SK-N-SH (cell line): ENCODE data around the gene PIKFYVE. TPM values are rescaled to one million over a fixed set of nuclear protein-coding genes. Genes with fewer than 3 reads are reported as not detected.

Experiments used
- CTCF ChIA-PET: fragments of 300-600, 350-600 bp; formaldehyde crosslinking; extraction: SDS; loops from one replicate; lab custom pipeline; 2021; lab: Yijun Ruan, JAX
- POLR2A ChIA-PET: fragments of 350-600 bp; sonication (Branson Sonifier 250); formaldehyde crosslinking; extraction: SDS; loops from one replicate; lab custom pipeline; 2020; ENCODE audit warnings: antibody characterized with exemption, inconsistent platforms; lab: Yijun Ruan, JAX
- DNase-seq: peaks from one replicate; pipeline ENCODE4 v3.0.0; 2012
- H2AFZ ChIP-seq: fragments of 200-600 bp; sonication (generic); 2 replicates; pipeline ENCODE4 v1.8.1; 2016; ENCODE audit warnings: antibody characterized with exemption, mild to moderate bottlenecking, low read depth
- H3F3A ChIP-seq: fragments of 200-600 bp; sonication (generic); replicated peaks from 2 replicates; pipeline ENCODE3; 2016; ENCODE audit warnings: antibody characterized with exemption, mild to moderate bottlenecking; ENCODE audit not compliant: insufficient read depth
- H3K27ac ChIP-seq, 2 experiments: fragments of 200-500 bp in 1 of 2; fragments of 200-600 bp in 1 of 2; sonication (Bioruptor generic) in 1 of 2; sonication (generic), shearing (Covaris generic) in 1 of 2; 2 replicates each; pipeline versions ENCODE4 v1.5.1 to v1.6.1; 2014 to 2016; ENCODE audit warnings: low read depth in 2 of 2, inconsistent platforms in 1 of 2, low read length in 1 of 2, mild to moderate bottlenecking in 1 of 2, mixed read lengths in 1 of 2
- H3K27me3 ChIP-seq: fragments of 200-600 bp; sonication (generic), shearing (Covaris generic); 2 replicates; pipeline ENCODE4 v1.6.1; 2016; ENCODE audit warnings: mixed run types; ENCODE audit not compliant: insufficient read depth
- H3K36me3 ChIP-seq, 2 experiments: fragments of 200-500 bp in 1 of 2; fragments of 200-600 bp in 1 of 2; sonication (Bioruptor generic) in 1 of 2; sonication (generic) in 1 of 2; replicated peaks in 1 of 2; 2 replicates each; pipeline versions ENCODE3 to v1.5.1; 2014 to 2016; ENCODE audit warnings: low read length in 1 of 2, mild to moderate bottlenecking in 1 of 2; ENCODE audit not compliant: insufficient read depth in 2 of 2, control insufficient read depth in 1 of 2
- H3K4me1 ChIP-seq, 2 experiments: fragments of 200-500 bp in 1 of 2; fragments of 200-600 bp in 1 of 2; sonication (Bioruptor generic) in 1 of 2; sonication (generic), shearing (Covaris generic) in 1 of 2; 2 replicates each; pipeline versions ENCODE4 v1.5.1 to v1.6.1; 2014 to 2016; ENCODE audit warnings: low read depth in 1 of 2, low read length in 1 of 2, mixed run types in 1 of 2; ENCODE audit not compliant: insufficient read depth in 2 of 2, control insufficient read depth in 1 of 2
- H3K4me2 ChIP-seq: fragments of 200-600 bp; sonication (generic), shearing (Covaris generic); 2 replicates; pipeline ENCODE4 v1.6.1; 2017; ENCODE audit warnings: mixed run types
- H3K4me3 ChIP-seq, 2 experiments: fragments of 200-500 bp in 1 of 2; fragments of 200-600 bp in 1 of 2; sonication (Bioruptor generic) in 1 of 2; sonication (generic), shearing (Covaris generic) in 1 of 2; 2 replicates each; pipeline versions ENCODE4 v1.5.1 to v1.8.1; 2014 to 2016; ENCODE audit warnings: low read depth in 2 of 2, inconsistent platforms in 1 of 2, low read length in 1 of 2, mild to moderate bottlenecking in 1 of 2, mixed read lengths in 1 of 2, moderate library complexity in 1 of 2
- H3K79me2 ChIP-seq: fragments of 200-600 bp; sonication (generic); 2 replicates; pipeline ENCODE4 v1.8.1; 2017; ENCODE audit warnings: mild to moderate bottlenecking; ENCODE audit not compliant: insufficient read depth
- H3K9ac ChIP-seq: fragments of 200-600 bp; sonication (generic); 2 replicates; pipeline ENCODE4 v1.6.1; 2017; ENCODE audit warnings: mixed run types
- H3K9me2 ChIP-seq: fragments of 200-600 bp; sonication (generic); 2 replicates; pipeline ENCODE4 v1.6.1; 2017; ENCODE audit warnings: mixed run types
- H3K9me3 ChIP-seq: fragments of 200-600 bp; sonication (generic); 2 replicates; pipeline ENCODE4 v1.6.1; 2017; ENCODE audit warnings: mixed run types, mild to moderate bottlenecking, moderate library complexity
- H4K20me1 ChIP-seq: fragments of 200-600 bp; sonication (generic); 2 replicates; pipeline ENCODE4 v1.6.1; 2017; ENCODE audit warnings: mild to moderate bottlenecking, mixed run types; ENCODE audit not compliant: insufficient read depth
- CHD2 ChIP-seq: fragments of 150-350 bp; IDR thresholded peaks from 2 replicates; pipeline ENCODE4 v1.6.1; 2018; ENCODE audit warnings: low read length; ENCODE audit not compliant: partially characterized antibody
- CTCF ChIP-seq: fragments of 200-600 bp; sonication (generic); IDR thresholded peaks from 2 replicates; pipeline ENCODE4 v1.6.1; 2017; ENCODE audit warnings: antibody characterized with exemption, mild to moderate bottlenecking, moderate library complexity
- ELF1 ChIP-seq: IDR thresholded peaks from 2 replicates; pipeline ENCODE4 v1.4.0; 2012
- EZH2phosphoT487 ChIP-seq: fragments of 200-600 bp; sonication (generic); IDR thresholded peaks from 2 replicates; pipeline ENCODE4 v1.6.1; 2017; ENCODE audit warnings: low read depth, mixed run types, mild to moderate bottlenecking, antibody characterized with exemption, moderate library complexity, borderline replicate concordance
- FOSL2 ChIP-seq: IDR thresholded peaks from 2 replicates; pipeline ENCODE4 v1.4.0; 2012; ENCODE audit warnings: low read depth, mild to moderate bottlenecking, moderate library complexity, borderline replicate concordance
- FOXJ3 ChIP-seq: sonication (generic); formaldehyde crosslinking; IDR thresholded peaks from 2 replicates; pipeline ENCODE4 v1.5.1; 2020; ENCODE audit warnings: mild to moderate bottlenecking, missing genetic modification reagents
- FOXM1 ChIP-seq: IDR thresholded peaks from 2 replicates; pipeline ENCODE4 v1.4.0; 2012; ENCODE audit warnings: low read depth, mild to moderate bottlenecking
- IRF3 ChIP-seq: fragments of 150-350 bp; IDR thresholded peaks from 2 replicates; pipeline ENCODE4 v1.6.1; 2016; ENCODE audit warnings: mild to moderate bottlenecking, low read depth, low read length
- JUND ChIP-seq: IDR thresholded peaks from 2 replicates; pipeline ENCODE4 v1.4.0; 2012
- MAX ChIP-seq: IDR thresholded peaks from 2 replicates; pipeline ENCODE4 v1.4.0; 2012; ENCODE audit warnings: low read depth
- MEF2A ChIP-seq: IDR thresholded peaks from 2 replicates; pipeline ENCODE4 v1.4.0; 2012; ENCODE audit warnings: low read depth, borderline replicate concordance
- MXI1 ChIP-seq: IDR thresholded peaks from 2 replicates; pipeline ENCODE4 v1.6.1; 2012; ENCODE audit warnings: mild to moderate bottlenecking, low read depth, low read length, improper control_type of control experiment
- NRF1 ChIP-seq: IDR thresholded peaks from 2 replicates; pipeline ENCODE4 v1.6.1; 2012; ENCODE audit warnings: low read depth, mild to moderate bottlenecking, low read length
- PBX3 ChIP-seq: IDR thresholded peaks from 2 replicates; pipeline ENCODE4; 2012
- POLR2AphosphoS5 ChIP-seq: IDR thresholded peaks from 2 replicates; pipeline ENCODE4 v1.6.1; 2012; ENCODE audit warnings: low read depth, low read length
- REST ChIP-seq: IDR thresholded peaks from 2 replicates; pipeline ENCODE4 v1.6.1; 2012; ENCODE audit warnings: mild to moderate bottlenecking, low read depth, low read length, moderate library complexity
- RFX5 ChIP-seq: IDR thresholded peaks from 2 replicates; pipeline ENCODE4 v1.6.1; 2012; ENCODE audit warnings: mild to moderate bottlenecking, improper control_type of control experiment, low read length
- RXRA ChIP-seq: IDR thresholded peaks from 2 replicates; pipeline ENCODE4 v1.4.0; 2012; ENCODE audit warnings: low read depth, mild to moderate bottlenecking, borderline replicate concordance
- SIN3A ChIP-seq: IDR thresholded peaks from 2 replicates; pipeline ENCODE4 v1.6.1; 2012; ENCODE audit warnings: low read depth, mild to moderate bottlenecking, low read length, moderate library complexity, borderline replicate concordance
- TAF1 ChIP-seq: IDR thresholded peaks from 2 replicates; pipeline ENCODE4 v1.6.1; 2012; ENCODE audit warnings: low read depth, mild to moderate bottlenecking, low read length, moderate library complexity, borderline replicate concordance
- TCF12 ChIP-seq: IDR thresholded peaks from 2 replicates; pipeline ENCODE4 v1.4.0; 2012
- USF1 ChIP-seq: IDR thresholded peaks from 2 replicates; pipeline ENCODE4 v1.4.0; 2012; ENCODE audit warnings: low read depth, borderline replicate concordance
- YY1 ChIP-seq: IDR thresholded peaks from 2 replicates; pipeline ENCODE4 v1.4.0; 2012; ENCODE audit warnings: low read depth, mild to moderate bottlenecking
- ZBTB33 ChIP-seq: IDR thresholded peaks from 2 replicates; pipeline ENCODE4 v1.4.0; 2012; ENCODE audit warnings: low read depth, borderline replicate concordance
- WGBS: methylation state at CpG from one replicate; pipeline ENCODE4 v1.1.6; 2017; ENCODE audit warnings: low lambda C conversion rate; 5-methylcytosine and 5-hydroxymethylcytosine counted together
- polyA plus RNA-seq, 3 experiments: library from polyadenylated mRNA; depleted of rRNA; stranded (reverse); fragments of >200 nt; gene quantifications; 2 replicates each; pipeline ENCODE4 v1.2.3, GENCODE V29; 2012

PIKFYVE gene
- polyA plus RNA-seq, 1 of the 3 experiments (the other 2 are of a cell fraction): 7.0 TPM

GRCh38 chr2:208359632-208359986 is 93.6 kb downstream of the PIKFYVE start:
- no peaks in the 10 kb centered on the region for H3K9me2 ChIP-seq
- H3K9ac ChIP-seq: peak overlapping the region; percentile 59; the same call in 1 of the 2 replicates
- H4K20me1 ChIP-seq: peaks cover 5% of the 10 kb centered on the region
- ChIA-PET POLR2A (no interaction called here), CTCF (no interaction called here)
- DNase-seq: peak; percentile 85
- peaks cover 18 to 26% of the 10 kb centered on the region in 2 experiments for H3K36me3 ChIP-seq
- no peaks in the 10 kb centered on the region for H3K79me2 ChIP-seq
- H3K4me3 ChIP-seq: peak overlapping the region; percentile 55 to 62
- H3K9me3 ChIP-seq: peaks cover 3% of the 10 kb centered on the region
- H3K27me3 ChIP-seq: no peaks in the 10 kb centered on the region
- WGBS: 41% methylated on average over 13 of the region's 17 CpGs
- H3K4me1 ChIP-seq: peaks cover 0 to 11% of the 10 kb centered on the region in 2 experiments; a peak in 2 of 4 replicates
- H3F3A ChIP-seq: peaks cover 33% of the 10 kb centered on the region
- H3K27ac ChIP-seq: peak overlapping the region; percentile 72 to 75
- peak overlapping the region; percentile 71 for H3K4me2 ChIP-seq
- H2AFZ ChIP-seq: no peak overlapping the region
- no peak for TF ChIP-seq REST
- TF ChIP-seq TAF1: peak; percentile 33; the same call in 1 of the 2 replicates
- no peak; the same call in 1 of the 2 replicates for TF ChIP-seq RFX5
- TF ChIP-seq IRF3: 0 out of 2 replicates have a peak, but pooled peaks have one; percentile 37
- peak; percentile 37 for TF ChIP-seq NRF1
- no peak for TF ChIP-seq FOSL2
- no peak for TF ChIP-seq SIN3A
- no peak for TF ChIP-seq ZBTB33
- TF ChIP-seq TCF12: no peak
- TF ChIP-seq MAX: peak; percentile 74
- TF ChIP-seq YY1: no peak
- TF ChIP-seq USF1: no peak
- TF ChIP-seq CTCF: no peak
- peak; percentile 9 for TF ChIP-seq CHD2
- TF ChIP-seq RXRA: no peak
- no peak for TF ChIP-seq FOXJ3 (CRISPR knock-in tag)
- no peak for TF ChIP-seq EZH2phosphoT487
- no peak for TF ChIP-seq JUND
- TF ChIP-seq PBX3: no peak
- no peak for TF ChIP-seq MXI1
- TF ChIP-seq POLR2AphosphoS5: peak; percentile 47; the same call in 1 of the 2 replicates
- TF ChIP-seq MEF2A: no peak
- TF ChIP-seq ELF1: no peak
- no peak for TF ChIP-seq FOXM1
